LNCAP (cell line): ENCODE measurements around the gene ZNF438.

Source experiments
- CTCF ChIP-seq: fragments of 450-650 bp; IDR thresholded peaks from 2 replicates; pipeline ENCODE4 v1.5.1; 2017; ENCODE audit warnings: mild to moderate bottlenecking

The ZNF438 gene

GRCh38 chr10:30995081-30995770, 36.4 kb downstream of the ZNF438 start:
- TF ChIP-seq CTCF: no peak

- no peak for TF ChIP-seq CTCF
Observed at GRCh38 chr10:30993155-30993554, 38.5 kb downstream of the ZNF438 start.

DNA sequence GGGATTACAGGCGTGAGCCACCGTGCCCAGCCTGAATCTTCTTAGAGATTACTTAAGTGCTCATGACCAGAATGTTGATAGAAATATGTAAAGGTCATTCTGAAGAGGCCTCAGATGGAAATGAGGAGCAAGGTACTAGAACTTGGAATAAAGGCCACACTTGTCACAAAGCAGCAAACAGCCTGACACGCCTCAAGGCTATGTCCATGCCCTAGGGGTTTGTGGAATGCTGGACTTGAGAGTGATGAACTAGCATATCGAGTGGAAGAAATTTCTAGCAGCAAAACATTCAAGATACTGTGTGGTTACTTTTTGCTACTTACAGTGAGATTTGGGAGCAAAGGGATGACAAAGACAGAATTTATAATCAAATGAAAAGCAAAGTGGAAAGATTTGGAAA, 39.0 kb downstream of the ZNF438 start:
- no peak for TF ChIP-seq CTCF

- no peak for TF ChIP-seq CTCF
Observed at GRCh38 chr10:30991647-30992011, 40.0 kb downstream of the ZNF438 start.

DNA sequence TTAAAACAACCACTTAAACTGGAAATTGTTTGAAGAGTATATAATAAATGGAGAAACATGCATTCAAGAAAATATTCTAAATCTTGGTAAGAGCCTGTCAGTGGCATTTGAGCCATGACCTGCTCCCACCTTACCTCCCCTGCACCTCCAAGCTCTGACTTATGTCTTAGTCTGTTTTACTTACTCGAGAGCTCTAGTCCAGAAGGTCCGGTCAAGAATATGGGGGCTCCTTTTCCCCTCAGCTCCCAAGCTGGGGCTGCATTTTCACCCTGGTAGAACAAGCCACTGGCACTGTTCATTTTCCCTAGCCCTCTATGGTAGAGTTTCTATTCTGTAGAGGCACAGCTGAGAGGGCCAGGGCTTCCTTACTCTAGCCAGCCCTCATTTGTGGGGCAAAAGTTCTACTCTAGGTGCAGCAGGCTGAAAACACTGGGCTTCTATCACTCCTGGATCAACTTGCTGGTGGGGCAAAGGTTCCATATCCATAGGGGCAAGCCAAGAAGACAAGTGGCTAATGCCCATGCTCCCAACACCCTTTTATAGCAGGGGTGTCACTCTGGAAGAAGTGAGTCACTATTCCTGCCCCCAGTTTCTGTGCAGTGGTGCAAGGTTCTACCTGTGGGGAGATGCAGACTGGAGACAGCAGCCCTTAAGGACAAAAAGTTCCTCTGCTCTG, 40.6 kb downstream of the ZNF438 start:
- no peak for TF ChIP-seq CTCF

- TF ChIP-seq CTCF: no peak
Observed at GRCh38 chr10:30990351-30990750, 41.3 kb downstream of the ZNF438 start.

GRCh38 chr10:30988831-30989435, 42.7 kb downstream of the ZNF438 start:
- TF ChIP-seq CTCF: no peak
